AG10803 (cell line): ENCODE data around the gene CD2.

ENCODE experiments used
- DNase-seq: peaks from one replicate; pipeline ENCODE4 v3.0.0; 2010; ENCODE audit warnings: low read depth
- H3K4me3 ChIP-seq: 2 replicates; pipeline ENCODE4 v1.5.1; 2011; ENCODE audit warnings: mild to moderate bottlenecking, low read length, control low read depth
- TF ChIP-seq, protein P1 (sequence below): conservative IDR thresholded peaks from 2 replicates; pipeline ENCODE4 v1.5.1; 2011; ENCODE audit warnings: mild to moderate bottlenecking, low read length, control low read depth, inconsistent platforms

The CD2 gene

DNA sequence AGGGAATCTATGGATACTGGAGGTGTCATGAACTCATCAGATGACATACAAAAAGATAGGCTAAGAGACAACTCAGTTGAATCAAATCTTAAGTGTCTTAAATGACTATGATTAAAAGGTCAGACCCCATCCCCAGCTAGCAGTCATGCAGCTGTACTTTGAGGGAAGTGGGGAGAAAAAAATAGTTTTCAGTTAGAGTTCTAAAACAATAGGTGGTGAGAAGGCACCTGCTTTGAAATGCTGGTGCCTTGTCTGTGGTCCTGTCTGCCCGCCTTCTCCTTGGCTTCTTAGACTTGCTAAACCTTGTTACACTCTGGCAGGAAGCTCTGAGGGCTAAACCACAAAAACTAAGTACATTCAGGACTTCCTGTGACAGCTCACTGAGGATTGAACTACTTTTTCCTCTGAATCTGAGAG, 15.3 kb downstream of the CD2 start:
- H3K4me3 ChIP-seq = no peak overlapping the region
- TF ChIP-seq, protein P1, sequence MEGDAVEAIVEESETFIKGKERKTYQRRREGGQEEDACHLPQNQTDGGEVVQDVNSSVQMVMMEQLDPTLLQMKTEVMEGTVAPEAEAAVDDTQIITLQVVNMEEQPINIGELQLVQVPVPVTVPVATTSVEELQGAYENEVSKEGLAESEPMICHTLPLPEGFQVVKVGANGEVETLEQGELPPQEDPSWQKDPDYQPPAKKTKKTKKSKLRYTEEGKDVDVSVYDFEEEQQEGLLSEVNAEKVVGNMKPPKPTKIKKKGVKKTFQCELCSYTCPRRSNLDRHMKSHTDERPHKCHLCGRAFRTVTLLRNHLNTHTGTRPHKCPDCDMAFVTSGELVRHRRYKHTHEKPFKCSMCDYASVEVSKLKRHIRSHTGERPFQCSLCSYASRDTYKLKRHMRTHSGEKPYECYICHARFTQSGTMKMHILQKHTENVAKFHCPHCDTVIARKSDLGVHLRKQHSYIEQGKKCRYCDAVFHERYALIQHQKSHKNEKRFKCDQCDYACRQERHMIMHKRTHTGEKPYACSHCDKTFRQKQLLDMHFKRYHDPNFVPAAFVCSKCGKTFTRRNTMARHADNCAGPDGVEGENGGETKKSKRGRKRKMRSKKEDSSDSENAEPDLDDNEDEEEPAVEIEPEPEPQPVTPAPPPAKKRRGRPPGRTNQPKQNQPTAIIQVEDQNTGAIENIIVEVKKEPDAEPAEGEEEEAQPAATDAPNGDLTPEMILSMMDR = no peak
- DNase-seq = peak; percentile 42

DNA sequence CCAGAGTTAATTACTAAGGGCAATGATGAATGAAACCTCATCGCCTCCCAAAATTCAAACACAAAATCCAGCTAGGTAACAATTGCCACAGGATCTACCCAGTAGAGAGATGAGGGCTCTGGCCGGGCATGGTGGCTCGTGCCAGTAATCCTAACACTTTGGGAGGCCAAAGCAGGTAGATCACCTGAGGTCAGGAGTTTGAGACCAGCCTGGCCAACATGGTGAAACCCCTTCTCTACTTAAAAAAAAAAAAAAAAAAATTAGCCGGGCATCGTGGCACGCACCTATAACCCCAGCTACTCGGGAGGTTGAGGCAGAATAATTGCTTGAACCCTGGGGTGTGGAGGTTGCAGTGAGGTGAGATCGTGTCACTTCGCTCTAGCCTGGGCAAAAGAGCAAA, 15.8 kb downstream of the CD2 start:
- no peak for DNase-seq
- TF ChIP-seq, protein P1 = no peak
- no peak overlapping the region for H3K4me3 ChIP-seq

DNA sequence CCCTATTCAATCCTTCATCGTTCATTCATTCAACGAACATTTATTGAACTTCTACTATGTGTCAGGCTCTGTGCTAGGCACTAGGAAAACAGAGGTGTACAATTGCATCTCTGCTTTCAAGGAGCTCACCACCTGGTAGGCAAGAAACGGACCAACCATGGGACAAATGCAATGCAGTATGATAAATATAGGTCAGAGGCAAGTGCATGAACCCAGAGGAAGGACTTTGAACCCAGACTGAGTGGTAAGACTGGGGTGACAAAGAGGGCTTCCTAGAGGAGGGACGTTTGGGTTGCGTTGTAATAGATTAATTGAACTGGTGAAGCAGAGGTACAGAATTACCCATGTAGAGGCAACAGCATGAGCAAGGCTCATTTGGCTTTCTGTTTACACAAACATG, 16.4 kb downstream of the CD2 start:
- no peak for DNase-seq

DNA sequence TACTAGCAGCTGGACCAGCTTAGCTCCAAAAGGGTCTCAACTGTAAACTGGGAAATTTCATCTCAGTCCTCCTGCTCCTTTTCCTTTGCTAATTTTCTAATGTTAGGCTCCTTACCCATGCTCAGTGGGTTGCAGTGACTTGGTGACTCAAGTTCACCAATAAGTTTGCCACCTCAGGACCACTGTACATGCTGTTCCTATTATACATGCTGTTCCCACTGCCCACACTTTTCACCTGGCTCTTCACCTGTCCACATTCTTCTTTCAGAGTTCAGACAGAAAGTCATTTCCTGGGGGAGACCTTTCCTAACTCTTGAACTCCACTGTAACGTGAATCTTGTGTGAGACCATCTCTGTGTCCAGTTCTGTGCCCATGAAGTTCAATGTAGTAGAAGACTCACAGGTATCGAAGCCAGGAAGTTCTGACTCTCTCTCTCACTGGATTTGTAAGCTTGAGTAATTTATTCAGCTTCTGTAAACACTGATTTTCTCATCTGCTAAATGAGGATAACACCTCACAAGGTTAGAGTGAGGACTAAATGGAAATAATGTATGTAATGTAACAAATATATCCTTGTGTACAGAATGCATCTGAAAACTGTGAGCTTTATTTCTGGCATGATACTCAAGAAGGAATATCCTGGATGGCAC, 17.9 kb downstream of the CD2 start:
- H3K4me3 ChIP-seq = no peak overlapping the region
- TF ChIP-seq, protein P1 = no peak
- no peak for DNase-seq

More for the DNA sequence above, 16.4 kb downstream of the CD2 start:
- H3K4me3 ChIP-seq = no peak overlapping the region
- TF ChIP-seq, protein P1 = no peak

DNA sequence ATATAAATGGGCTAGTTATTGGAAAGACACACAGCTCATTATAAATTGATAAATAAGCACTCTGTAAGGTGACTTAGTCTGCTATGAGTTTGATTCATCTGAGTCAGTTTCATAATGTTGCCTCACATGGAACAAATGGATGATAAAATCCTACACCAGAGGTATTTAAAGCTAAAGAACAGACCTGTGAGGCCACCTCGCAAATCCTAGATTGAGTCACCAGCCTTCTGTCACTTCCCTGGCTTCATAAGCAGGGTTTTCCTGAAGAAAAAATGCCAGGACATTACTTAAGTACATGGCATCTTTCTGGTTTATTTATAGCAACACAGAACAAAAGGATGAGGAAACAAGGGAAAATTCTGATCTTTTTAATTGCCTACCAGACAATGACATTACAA, 18.4 kb downstream of the CD2 start:
- TF ChIP-seq, protein P1 = no peak
- H3K4me3 ChIP-seq = no peak overlapping the region
- DNase-seq = peak; percentile 54

DNA sequence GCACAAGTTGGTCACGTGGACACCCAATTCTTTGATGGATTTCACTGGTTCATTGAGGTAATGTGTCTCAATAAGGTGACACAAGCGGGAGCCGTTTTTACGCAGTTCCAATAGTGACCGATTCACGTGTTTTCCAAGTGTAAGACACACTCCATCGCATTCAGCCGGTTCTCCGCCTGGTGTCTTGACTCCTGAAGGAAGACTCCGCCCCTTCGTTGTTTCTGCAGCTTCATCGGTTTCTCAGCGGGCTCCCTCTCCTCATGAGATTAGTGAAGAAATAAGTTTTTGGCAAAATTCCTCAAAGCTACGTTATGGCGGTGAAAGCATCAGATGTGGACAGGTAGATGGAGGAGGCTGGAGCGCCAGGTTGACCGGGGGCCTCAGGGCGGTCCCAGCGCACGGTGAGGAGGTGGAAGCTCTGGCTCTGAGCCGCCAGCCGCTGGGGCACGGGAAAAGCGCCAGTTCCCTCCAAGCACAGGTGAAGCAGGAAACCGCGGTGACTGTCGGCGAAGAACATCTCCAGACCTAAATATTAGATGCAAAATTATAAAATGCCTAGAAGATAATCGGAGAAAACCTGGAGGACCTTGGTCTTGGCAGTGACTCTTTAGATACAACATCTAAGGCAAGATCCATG, 21.0 kb downstream of the CD2 start:
- no peak for DNase-seq
- H3K4me3 ChIP-seq = no peak overlapping the region
- TF ChIP-seq, protein P1 = no peak
